ENCODE data around the gene SOCS7. TPM values are rescaled to one million over a fixed set of nuclear protein-coding genes. Genes with fewer than 3 reads are reported as not detected.

SOCS7 gene
- polyA plus RNA-seq, 4 donors: 1.6 to 14.0 (median 7.6) TPM

GRCh38 chr17:38441429-38442061 is 89.9 kb downstream of the SOCS7 start:
- DNase-seq (no peak), FAIRE-seq (no peak)
- Histone ChIP-seq H3K27ac (ENCODE audit: low read depth in 1 of 3, low read length in 2 of 3) (no peak overlapping the region), H3K9me3 (ENCODE audit: control insufficient read depth in 2 of 2, insufficient read depth in 1 of 2, low read depth in 1 of 2, low read length in 1 of 2) (no peaks in the 10 kb centered on the region), H3K4me3 (ENCODE audit: low read depth in 1 of 3, low read length in 3 of 3) (no peak overlapping the region), H3K36me3 (ENCODE audit: control insufficient read depth in 3 of 3, insufficient read depth in 2 of 3, low read depth in 1 of 3, low read length in 3 of 3) (peaks cover 0 to 8% (median 0%) of the 10 kb centered on the region in 3 donors), H3K4me1 (ENCODE audit: control insufficient read depth in 3 of 3, insufficient read depth in 2 of 3, low read depth in 1 of 3, low read length in 2 of 3) (peaks cover 0 to 7% (median 0%) of the 10 kb centered on the region in 3 donors), H3K27me3 (ENCODE audit: control insufficient read depth in 3 of 3, insufficient read depth in 3 of 3, low read length in 3 of 3) (peaks cover 0 to 4% (median 0%) of the 10 kb centered on the region in 3 donors)
- WGBS, 3 donors: 73 to 86% (median 74%) methylated on average over 9 of the region's 9 CpGs

GRCh38 chr17:38442548-38442947 is 90.9 kb downstream of the SOCS7 start:
- no peak overlapping the region for H3K27ac ChIP-seq (ENCODE audit: low read depth in 1 of 3, low read length in 2 of 3)
- 63 to 73% (median 72%) methylated on average over 4 of the region's 4 CpGs for WGBS, 3 donors
- H3K36me3 ChIP-seq (ENCODE audit: control insufficient read depth in 3 of 3, insufficient read depth in 2 of 3, low read depth in 1 of 3, low read length in 3 of 3): peaks cover 0 to 8% (median 0%) of the 10 kb centered on the region in 3 donors
- DNase-seq: no peak
- H3K27me3 ChIP-seq (ENCODE audit: control insufficient read depth in 3 of 3, insufficient read depth in 3 of 3, low read length in 3 of 3): peaks cover 0 to 4% (median 0%) of the 10 kb centered on the region in 3 donors
- peaks cover 0 to 7% (median 0%) of the 10 kb centered on the region in 3 donors for H3K4me1 ChIP-seq (ENCODE audit: control insufficient read depth in 3 of 3, insufficient read depth in 2 of 3, low read depth in 1 of 3, low read length in 2 of 3)
- H3K9me3 ChIP-seq (ENCODE audit: control insufficient read depth in 2 of 2, insufficient read depth in 1 of 2, low read depth in 1 of 2, low read length in 1 of 2): no peaks in the 10 kb centered on the region
- H3K4me3 ChIP-seq (ENCODE audit: low read depth in 1 of 3, low read length in 3 of 3): no peak overlapping the region
- FAIRE-seq: no peak

DNA sequence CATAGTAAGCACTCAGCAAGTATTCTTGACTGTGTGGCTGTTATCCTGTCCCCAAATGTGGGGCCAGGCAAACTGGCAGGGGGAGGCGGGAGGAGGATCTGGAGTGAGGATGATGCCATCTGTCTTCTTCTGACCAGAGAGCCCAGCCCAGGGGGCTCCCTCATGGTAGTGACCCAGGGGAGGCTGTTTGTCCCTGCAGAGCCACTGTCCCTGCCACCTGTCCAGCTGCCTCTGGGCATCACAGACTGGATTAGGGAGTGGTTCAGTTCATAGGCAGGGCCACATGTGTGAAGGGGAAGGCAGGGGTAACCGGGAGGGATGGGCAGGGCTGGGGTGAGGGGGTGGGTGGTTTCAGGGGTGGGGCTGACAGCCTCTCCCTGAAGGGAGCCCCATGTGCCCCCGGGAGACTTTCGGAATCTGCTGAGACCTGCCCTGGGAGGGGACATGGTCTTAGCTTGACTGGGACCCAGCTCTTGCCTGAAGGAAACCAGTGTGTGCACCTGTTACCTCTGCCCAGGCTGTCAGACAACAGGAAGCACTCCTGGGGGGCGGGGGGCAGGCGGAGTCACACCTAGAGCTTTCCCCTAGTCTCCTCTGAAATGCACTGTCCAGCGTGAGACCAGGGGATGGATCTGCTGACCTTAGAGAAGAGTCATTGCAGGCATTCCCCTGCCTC is 91.8 kb downstream of the SOCS7 start:
- Histone ChIP-seq H3K4me1 (ENCODE audit: control insufficient read depth in 3 of 3, insufficient read depth in 2 of 3, low read depth in 1 of 3, low read length in 2 of 3) (peaks cover 0 to 15% (median 0%) of the 10 kb centered on the region in 3 donors), H3K27ac (ENCODE audit: low read depth in 1 of 3, low read length in 2 of 3) (no peak overlapping the region), H3K9me3 (ENCODE audit: control insufficient read depth in 2 of 2, insufficient read depth in 1 of 2, low read depth in 1 of 2, low read length in 1 of 2) (no peaks in the 10 kb centered on the region), H3K4me3 (ENCODE audit: low read depth in 1 of 3, low read length in 3 of 3) (no peak overlapping the region), H3K36me3 (ENCODE audit: control insufficient read depth in 3 of 3, insufficient read depth in 2 of 3, low read depth in 1 of 3, low read length in 3 of 3) (peaks cover 0 to 6% (median 0%) of the 10 kb centered on the region in 3 donors), H3K27me3 (ENCODE audit: control insufficient read depth in 3 of 3, insufficient read depth in 3 of 3, low read length in 3 of 3) (peaks cover 0 to 4% (median 0%) of the 10 kb centered on the region in 3 donors)
- WGBS, 3 donors: 35 to 48% (median 41%) methylated on average over 7 of the region's 7 CpGs
- DNase-seq: no peak
- no peak for FAIRE-seq

- no peak overlapping the region for H3K27ac ChIP-seq (ENCODE audit: low read depth in 1 of 3, low read length in 2 of 3)
- peaks cover 0 to 21% (median 0%) of the 10 kb centered on the region in 3 donors for H3K4me1 ChIP-seq (ENCODE audit: control insufficient read depth in 3 of 3, insufficient read depth in 2 of 3, low read depth in 1 of 3, low read length in 2 of 3)
- H3K9me3 ChIP-seq (ENCODE audit: control insufficient read depth in 2 of 2, insufficient read depth in 1 of 2, low read depth in 1 of 2, low read length in 1 of 2): no peaks in the 10 kb centered on the region
- peaks cover 0 to 4% (median 0%) of the 10 kb centered on the region in 3 donors for H3K27me3 ChIP-seq (ENCODE audit: control insufficient read depth in 3 of 3, insufficient read depth in 3 of 3, low read length in 3 of 3)
- no peak overlapping the region for H3K4me3 ChIP-seq (ENCODE audit: low read depth in 1 of 3, low read length in 3 of 3)
- 7 to 9% (median 9%) methylated on average over 14 of the region's 14 CpGs for WGBS, 3 donors
- FAIRE-seq (no peak), DNase-seq (peak; percentile 43 to 81)
- H3K36me3 ChIP-seq (ENCODE audit: control insufficient read depth in 3 of 3, insufficient read depth in 2 of 3, low read depth in 1 of 3, low read length in 3 of 3): peaks cover 0 to 6% (median 0%) of the 10 kb centered on the region in 3 donors
Observed at GRCh38 chr17:38444151-38444550, 92.5 kb downstream of the SOCS7 start.

GRCh38 chr17:38447502-38448085 is 96.0 kb downstream of the SOCS7 start:
- Histone ChIP-seq H3K9me3 (ENCODE audit: control insufficient read depth in 2 of 2, insufficient read depth in 1 of 2, low read depth in 1 of 2, low read length in 1 of 2) (no peaks in the 10 kb centered on the region), H3K4me3 (ENCODE audit: low read depth in 1 of 3, low read length in 3 of 3) (no peak overlapping the region), H3K4me1 (ENCODE audit: control insufficient read depth in 3 of 3, insufficient read depth in 2 of 3, low read depth in 1 of 3, low read length in 2 of 3) (peaks cover 0 to 55% (median 0%) of the 10 kb centered on the region in 3 donors), H3K36me3 (ENCODE audit: control insufficient read depth in 3 of 3, insufficient read depth in 2 of 3, low read depth in 1 of 3, low read length in 3 of 3) (peaks cover 0 to 3% (median 0%) of the 10 kb centered on the region in 3 donors), H3K27me3 (ENCODE audit: control insufficient read depth in 3 of 3, insufficient read depth in 3 of 3, low read length in 3 of 3) (peaks cover 0 to 15% (median 0%) of the 10 kb centered on the region in 3 donors), H3K27ac (ENCODE audit: low read depth in 1 of 3, low read length in 2 of 3) (peak overlapping the region in 2 of 3 donors; percentile 10 to 27)
- DNase-seq (no peak), FAIRE-seq (no peak)
- WGBS, 3 donors: 40 to 83% (median 49%) methylated on average over 2 of the region's 2 CpGs

DNA sequence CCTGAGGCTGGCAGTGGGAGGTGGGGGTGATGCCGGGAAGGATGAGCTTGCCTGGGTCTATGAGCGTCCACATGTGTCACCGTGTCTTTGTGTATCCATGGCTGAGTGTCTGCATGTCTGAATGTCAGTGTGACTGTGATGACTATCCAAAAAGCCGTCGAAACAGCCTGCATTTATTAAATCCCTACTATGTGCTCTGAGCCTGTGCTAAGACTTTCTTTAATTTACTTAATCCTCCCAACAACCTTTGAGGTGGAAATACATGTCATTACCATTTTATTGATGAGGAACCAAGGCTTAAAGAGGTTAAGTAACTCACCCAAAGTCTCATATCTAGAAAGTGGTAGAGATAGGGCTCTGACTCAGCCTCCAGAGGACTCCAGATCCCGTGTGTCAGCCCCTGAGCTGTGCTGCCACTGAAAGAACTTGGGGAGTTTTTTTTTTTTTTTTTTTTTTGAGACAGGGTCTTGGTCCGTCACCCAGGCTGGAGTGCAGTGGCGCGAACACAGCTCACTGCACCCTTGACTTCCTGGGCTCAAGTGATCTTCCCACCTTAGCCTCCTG is 96.6 kb downstream of the SOCS7 start:
- FAIRE-seq: no peak
- 81 to 83% (median 83%) methylated on average over 9 of the region's 9 CpGs for WGBS, 3 donors
- peak in 1 of 2 donors; percentile 41 for DNase-seq
- H3K27ac ChIP-seq (ENCODE audit: low read depth in 1 of 3, low read length in 2 of 3): peak overlapping the region in 2 of 3 donors; percentile 12 to 82
- no peaks in the 10 kb centered on the region for H3K9me3 ChIP-seq (ENCODE audit: control insufficient read depth in 2 of 2, insufficient read depth in 1 of 2, low read depth in 1 of 2, low read length in 1 of 2)
- H3K27me3 ChIP-seq (ENCODE audit: control insufficient read depth in 3 of 3, insufficient read depth in 3 of 3, low read length in 3 of 3): peaks cover 2 to 22% (median 3%) of the 10 kb centered on the region in 3 donors
- peaks cover 0 to 62% (median 0%) of the 10 kb centered on the region in 3 donors for H3K4me1 ChIP-seq (ENCODE audit: control insufficient read depth in 3 of 3, insufficient read depth in 2 of 3, low read depth in 1 of 3, low read length in 2 of 3)
- H3K36me3 ChIP-seq (ENCODE audit: control insufficient read depth in 3 of 3, insufficient read depth in 2 of 3, low read depth in 1 of 3, low read length in 3 of 3): peaks cover 0 to 3% (median 0%) of the 10 kb centered on the region in 3 donors
- H3K4me3 ChIP-seq (ENCODE audit: low read depth in 1 of 3, low read length in 3 of 3): no peak overlapping the region

- H3K36me3 ChIP-seq (ENCODE audit: control insufficient read depth in 3 of 3, insufficient read depth in 2 of 3, low read depth in 1 of 3, low read length in 3 of 3): no peaks in the 10 kb centered on the region
- DNase-seq (peak in 1 of 2 donors; percentile 87), FAIRE-seq (no peak)
- H3K4me1 ChIP-seq (ENCODE audit: control insufficient read depth in 3 of 3, insufficient read depth in 2 of 3, low read depth in 1 of 3, low read length in 2 of 3): peaks cover 0 to 58% (median 0%) of the 10 kb centered on the region in 3 donors
- WGBS, 3 donors: 73 to 74% (median 74%) methylated on average over 15 of the region's 15 CpGs
- peak overlapping the region in 1 of 3 donors; percentile 82 for H3K27ac ChIP-seq (ENCODE audit: low read depth in 1 of 3, low read length in 2 of 3)
- H3K4me3 ChIP-seq (ENCODE audit: low read depth in 1 of 3, low read length in 3 of 3): no peak overlapping the region
- peaks cover 2 to 22% (median 6%) of the 10 kb centered on the region in 3 donors for H3K27me3 ChIP-seq (ENCODE audit: control insufficient read depth in 3 of 3, insufficient read depth in 3 of 3, low read length in 3 of 3)
- H3K9me3 ChIP-seq (ENCODE audit: control insufficient read depth in 2 of 2, insufficient read depth in 1 of 2, low read depth in 1 of 2, low read length in 1 of 2): no peaks in the 10 kb centered on the region
Observed at GRCh38 chr17:38449364-38449763, 97.7 kb downstream of the SOCS7 start.

GRCh38 chr17:38450557-38451029 is 98.9 kb downstream of the SOCS7 start:
- DNase-seq (no peak), FAIRE-seq (no peak)
- Histone ChIP-seq H3K27me3 (ENCODE audit: control insufficient read depth in 3 of 3, insufficient read depth in 3 of 3, low read length in 3 of 3) (peaks cover 2 to 34% (median 10%) of the 10 kb centered on the region in 3 donors), H3K4me1 (ENCODE audit: control insufficient read depth in 3 of 3, insufficient read depth in 2 of 3, low read depth in 1 of 3, low read length in 2 of 3) (peaks cover 0 to 68% (median 0%) of the 10 kb centered on the region in 3 donors), H3K36me3 (ENCODE audit: control insufficient read depth in 3 of 3, insufficient read depth in 2 of 3, low read depth in 1 of 3, low read length in 3 of 3) (no peaks in the 10 kb centered on the region), H3K4me3 (ENCODE audit: low read depth in 1 of 3, low read length in 3 of 3) (no peak overlapping the region), H3K27ac (ENCODE audit: low read depth in 1 of 3, low read length in 2 of 3) (peak overlapping the region in 2 of 3 donors; percentile 27 to 82), H3K9me3 (ENCODE audit: control insufficient read depth in 2 of 2, insufficient read depth in 1 of 2, low read depth in 1 of 2, low read length in 1 of 2) (no peaks in the 10 kb centered on the region)
- WGBS, 3 donors: 74 to 78% (median 76%) methylated on average over 6 of the region's 6 CpGs

Data from small intestine (tissue), 7 donors.